GM19193 (cell line): ENCODE data around the gene HCN3.
A peak's percentile ranks its signal among the peaks of the same experiment; 100 is the strongest.

Source experiments
- POLR2A ChIP-seq: IDR thresholded peaks from 4 replicates; pipeline ENCODE4 v1.6.1; 2011; ENCODE audit not compliant: insufficient read depth, insufficient read length; ENCODE audit errors: extremely low read depth

Gene HCN3

DNA sequence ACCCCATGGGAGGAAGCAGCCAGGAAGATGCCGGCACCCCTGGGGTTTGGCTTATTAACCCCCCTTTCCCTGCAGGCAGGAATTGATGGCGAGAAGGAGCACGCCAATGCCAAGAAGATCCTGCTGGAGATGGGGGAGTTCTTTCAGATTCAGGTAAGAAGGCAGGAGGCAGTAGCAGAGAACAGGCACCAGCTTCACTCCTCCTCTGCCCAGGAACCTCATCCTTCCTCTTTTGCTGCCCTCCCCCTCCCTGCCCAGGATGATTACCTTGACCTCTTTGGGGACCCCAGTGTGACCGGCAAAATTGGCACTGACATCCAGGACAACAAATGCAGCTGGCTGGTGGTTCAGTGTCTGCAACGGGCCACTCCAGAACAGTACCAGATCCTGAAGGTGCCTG lies 42.3 kb downstream of the HCN3 start:
- peak; percentile 35 for TF ChIP-seq POLR2A

DNA sequence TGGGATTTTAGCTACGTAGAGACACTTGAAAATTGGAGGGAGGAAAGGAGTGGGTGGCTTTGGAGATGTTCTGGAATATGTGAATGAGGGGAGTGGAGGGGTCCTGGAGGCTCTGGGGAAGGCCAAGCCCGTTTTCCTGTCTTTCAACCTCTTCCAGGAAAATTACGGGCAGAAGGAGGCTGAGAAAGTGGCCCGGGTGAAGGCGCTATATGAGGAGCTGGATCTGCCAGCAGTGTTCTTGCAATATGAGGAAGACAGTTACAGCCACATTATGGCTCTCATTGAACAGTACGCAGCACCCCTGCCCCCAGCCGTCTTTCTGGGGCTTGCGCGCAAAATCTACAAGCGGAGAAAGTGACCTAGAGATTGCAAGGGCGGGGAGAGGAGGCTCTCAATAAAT lies 43.0 kb downstream of the HCN3 start:
- TF ChIP-seq POLR2A: no peak

DNA sequence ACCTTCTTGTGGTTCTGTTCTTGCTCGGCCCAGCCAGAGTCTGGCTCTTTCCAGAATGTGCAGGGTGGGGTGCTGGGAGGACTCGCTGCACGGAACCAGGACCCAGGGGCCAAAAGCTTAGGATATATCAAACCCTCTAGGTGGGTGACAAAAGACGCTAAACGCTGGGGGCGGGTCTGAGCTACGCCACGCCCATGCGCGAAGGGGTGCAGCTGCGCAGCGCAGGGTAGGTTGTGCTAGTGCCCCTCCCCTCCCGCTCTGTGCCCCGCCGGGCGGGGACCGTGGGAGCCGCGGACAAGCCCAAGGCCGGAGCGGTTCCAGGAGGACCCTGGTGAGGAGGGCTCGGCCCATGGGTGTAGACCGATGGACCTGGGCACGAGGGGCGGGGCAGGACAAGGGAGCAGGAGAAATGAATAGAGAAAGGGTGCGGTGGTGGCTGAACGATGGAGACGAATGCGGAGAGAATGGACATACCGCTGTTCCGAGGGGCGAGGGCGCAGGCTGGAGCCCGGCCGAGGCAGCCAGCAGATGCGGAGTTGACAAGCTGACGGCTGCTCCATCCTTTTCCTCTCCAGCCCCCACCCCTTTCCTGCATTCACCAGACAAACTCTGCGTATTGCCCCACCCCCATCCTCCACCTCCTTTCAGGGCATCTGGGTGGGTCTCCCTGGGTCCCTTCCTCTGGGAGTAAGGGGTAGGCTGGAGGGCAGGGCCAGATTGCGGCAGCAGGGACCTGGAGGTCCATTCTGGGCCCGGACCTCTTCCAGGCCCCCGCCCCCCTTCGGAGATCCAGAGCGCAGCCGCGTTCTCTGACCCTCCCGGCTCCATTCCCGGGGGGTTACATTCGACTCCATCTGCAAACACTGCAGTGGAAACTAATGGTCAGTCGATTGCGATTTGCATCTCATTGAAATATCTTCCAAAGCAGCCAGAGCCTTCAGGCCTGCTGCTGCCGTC lies 43.7 kb downstream of the HCN3 start, which contains the start of gene RUSC1:
TSS of gene RUSC1 (plus strand) at position 234 of the 957 bp plus-strand sequence. CDS start 880 bp downstream, outside the sequence.
- peak; percentile 51 for TF ChIP-seq POLR2A

DNA sequence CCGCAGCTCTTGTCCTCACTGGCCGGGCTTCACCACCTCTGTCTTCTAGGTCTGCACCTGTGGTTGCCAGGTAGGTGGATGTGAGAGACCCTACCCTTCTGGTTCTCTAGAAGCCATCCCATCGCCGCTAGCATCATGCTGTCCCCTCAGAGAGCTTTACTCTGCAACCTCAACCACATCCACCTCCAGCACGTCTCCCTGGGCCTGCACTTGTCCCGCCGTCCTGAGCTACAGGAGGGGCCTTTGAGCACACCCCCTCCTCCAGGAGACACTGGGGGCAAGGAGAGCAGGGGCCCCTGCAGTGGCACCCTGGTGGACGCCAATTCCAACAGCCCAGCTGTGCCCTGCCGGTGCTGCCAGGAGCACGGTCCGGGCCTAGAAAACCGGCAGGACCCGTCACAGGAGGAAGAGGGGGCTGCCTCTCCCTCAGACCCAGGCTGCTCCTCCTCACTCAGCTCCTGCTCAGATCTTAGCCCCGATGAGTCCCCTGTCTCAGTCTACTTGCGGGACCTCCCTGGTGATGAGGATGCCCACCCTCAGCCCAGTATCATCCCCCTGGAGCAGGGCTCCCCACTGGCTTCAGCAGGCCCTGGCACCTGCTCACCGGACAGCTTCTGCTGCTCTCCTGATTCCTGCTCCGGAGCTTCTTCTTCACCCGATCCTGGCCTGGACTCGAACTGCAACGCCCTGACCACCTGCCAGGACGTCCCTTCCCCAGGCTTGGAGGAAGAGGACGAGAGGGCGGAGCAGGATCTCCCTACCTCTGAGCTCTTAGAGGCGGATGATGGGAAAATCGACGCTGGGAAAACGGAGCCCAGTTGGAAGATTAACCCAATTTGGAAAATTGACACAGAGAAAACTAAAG lies 44.6 kb downstream of the HCN3 start:
- no peak for TF ChIP-seq POLR2A

DNA sequence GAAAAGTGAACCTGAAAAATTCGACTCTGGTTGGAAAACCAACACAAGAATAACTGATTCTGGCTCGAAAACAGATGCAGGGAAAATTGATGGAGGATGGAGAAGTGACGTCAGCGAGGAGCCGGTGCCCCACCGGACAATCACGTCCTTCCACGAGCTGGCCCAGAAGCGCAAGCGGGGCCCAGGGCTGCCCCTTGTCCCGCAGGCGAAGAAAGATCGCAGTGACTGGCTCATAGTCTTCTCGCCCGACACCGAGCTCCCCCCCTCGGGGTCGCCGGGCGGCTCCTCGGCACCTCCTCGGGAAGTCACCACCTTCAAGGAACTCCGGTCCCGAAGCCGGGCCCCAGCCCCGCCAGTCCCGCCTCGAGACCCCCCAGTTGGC lies 45.3 kb downstream of the HCN3 start:
- no peak for TF ChIP-seq POLR2A

DNA sequence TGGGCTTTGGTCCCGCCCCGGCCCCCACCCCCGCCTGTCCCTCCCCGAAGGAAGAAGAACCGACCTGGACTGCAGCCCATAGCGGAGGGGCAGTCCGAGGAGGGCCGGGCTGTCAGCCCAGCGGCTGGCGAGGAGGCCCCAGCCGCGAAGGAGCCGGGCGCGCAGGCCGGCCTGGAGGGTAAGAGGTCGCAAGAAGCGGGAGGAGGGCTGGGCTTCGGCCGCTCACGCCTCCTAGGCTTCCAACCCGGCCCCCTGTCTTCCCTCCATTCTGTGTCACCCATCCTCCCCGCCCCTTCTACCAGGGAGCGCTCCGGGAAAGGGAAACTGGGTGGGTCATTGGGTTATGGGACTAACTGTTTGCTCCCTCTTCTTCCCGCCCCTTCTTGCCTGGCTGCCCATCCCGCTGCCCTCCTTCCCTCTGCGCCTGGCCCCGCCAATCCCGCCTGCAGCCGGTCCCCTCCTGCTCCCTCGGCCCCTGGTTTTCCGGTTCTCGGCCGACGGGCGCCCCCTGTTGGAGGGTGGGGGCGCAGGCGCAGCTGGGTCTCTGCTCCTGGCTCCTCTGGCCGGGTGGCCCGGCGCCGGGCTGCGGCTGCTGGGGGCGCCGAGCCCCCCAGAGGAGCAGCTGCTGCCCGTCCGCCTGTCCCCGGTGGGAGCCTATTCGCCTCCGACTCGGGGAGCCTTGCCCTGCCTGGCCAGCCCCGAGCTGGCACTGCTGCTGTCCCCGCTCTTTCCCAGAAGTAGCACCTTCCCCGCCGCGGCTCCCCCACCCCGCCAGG lies 45.9 kb downstream of the HCN3 start:
- TF ChIP-seq POLR2A: peak; percentile 11

DNA sequence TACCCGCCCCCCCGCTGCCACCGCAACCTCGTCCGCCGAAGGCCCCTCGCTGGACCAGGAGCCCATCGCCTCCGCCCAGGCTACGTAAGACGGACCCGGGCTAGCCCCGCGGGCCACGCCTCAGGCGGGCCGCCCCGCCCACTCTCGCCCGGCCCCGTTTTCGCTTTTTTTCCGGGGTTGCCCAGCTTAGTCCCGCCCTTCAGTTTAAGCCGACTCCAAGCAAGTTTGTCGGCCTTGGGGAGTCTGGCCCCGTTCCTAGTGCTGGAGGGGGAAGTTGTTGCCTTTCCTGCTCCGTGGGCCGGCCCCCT lies 46.4 kb downstream of the HCN3 start:
- TF ChIP-seq POLR2A: peak; percentile 11

DNA sequence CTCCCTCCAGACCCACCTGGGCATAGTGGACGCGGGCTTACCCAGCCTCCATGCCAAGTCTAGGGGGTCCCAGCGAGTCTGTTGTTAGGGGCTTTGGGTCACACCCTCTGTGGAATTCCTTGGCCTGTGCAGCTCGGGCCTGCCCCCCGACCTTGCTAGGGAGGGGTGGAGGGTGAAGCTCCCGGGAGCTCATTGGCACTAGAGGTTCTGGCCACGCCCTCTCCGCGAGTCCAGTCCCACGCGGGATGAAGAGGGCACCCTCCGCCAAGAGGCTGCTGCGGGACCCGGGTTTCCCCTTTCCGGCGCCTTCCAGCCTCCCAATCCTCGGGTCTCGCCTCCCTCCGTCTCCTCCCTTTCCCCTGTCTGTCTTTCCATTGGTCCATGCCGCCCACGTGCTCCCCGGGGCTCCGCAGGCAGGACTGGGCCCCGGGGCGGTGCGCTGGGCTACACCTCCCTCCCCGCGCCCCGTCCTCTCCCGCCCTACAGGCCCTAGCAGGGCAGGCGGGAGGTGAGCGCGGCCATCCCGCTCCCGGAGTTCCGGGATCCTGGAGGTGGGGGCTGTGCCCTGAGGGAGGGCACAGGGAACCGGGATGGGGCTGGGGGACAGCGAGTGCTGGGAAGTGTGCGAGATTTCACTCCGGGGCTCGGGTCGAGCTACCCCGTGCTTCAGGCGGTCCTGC lies 46.9 kb downstream of the HCN3 start:
- peak; percentile 58 for TF ChIP-seq POLR2A

DNA sequence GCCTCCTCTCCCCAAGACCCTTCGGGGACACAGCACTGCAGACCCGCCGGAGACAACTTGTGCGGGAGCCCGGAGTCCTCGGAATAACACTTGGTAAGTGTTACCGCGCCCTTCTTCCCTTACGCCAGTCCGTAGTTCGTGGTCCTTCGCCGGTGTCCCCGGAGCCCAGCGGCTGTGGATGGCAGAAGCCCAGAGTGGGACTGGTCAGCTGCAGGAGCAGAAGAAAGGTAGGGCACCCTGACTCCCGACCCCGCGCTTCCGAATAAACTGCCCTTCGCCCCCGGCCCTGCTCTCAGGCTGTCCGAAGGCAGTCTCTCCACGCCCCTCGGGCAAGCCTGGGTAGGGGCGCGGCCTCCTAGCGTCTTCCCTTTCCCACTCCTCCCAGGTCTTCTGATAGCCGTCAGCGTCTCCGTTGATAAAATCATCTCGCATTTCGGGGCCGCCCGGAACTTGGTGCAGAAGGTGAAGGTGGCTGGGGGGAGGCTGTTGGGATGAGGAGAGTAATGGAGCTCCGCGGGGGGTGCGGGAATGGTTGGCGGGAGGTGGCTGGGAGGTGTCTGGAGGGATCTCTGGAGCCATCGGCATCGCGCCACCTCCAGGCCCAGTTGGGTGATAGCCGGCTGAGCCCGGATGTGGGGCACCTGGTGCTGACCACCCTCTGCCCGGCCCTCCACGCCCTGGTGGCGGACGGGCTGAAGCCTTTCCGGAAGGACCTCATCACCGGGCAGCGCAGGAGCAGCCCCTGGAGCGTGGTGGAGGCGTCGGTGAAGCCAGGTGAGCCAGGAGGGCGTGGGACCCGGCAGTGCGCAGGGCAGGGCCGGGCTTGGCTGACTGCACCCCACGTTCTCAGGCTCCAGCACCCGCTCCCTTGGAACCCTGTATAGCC lies 47.7 kb downstream of the HCN3 start:
- no peak for TF ChIP-seq POLR2A

DNA sequence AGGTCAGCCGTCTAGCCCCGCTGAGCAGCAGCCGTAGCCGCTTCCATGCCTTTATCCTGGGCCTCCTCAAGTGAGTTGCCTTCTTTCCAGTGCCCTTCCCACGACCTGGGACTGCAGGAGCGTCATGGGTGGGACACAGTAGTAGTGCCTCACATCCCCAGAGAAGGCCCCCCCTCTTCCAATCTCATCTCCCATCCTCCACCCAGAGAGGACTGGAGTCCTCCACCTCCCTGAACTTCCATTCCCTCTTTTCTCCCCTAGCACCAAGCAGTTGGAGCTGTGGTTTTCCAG lies 48.3 kb downstream of the HCN3 start:
- TF ChIP-seq POLR2A: no peak

DNA sequence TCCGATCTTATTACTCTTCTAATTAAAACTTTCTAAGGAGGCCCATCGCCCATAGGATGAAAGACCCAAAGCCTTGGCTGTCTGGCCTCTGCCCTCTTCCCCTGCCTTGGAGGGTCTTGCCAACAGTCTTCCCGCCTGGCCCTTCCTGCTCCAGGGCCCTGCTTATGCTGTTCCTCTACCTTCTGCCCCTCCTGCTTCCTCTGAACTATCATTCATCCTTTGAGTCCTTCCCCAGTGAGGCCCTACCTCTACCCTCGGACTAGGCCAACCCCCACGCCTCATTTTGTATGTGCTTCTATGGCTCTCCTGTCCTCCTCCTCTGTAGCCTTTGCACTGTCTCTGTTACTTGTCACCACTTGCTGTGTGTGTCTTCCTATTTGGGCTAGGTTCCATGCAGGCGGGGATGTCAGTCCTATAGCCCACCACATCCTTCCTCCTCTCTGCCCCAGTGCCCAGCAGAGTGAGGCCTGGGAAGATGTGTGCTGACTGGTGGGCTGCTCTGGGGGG lies 48.8 kb downstream of the HCN3 start:
- TF ChIP-seq POLR2A: no peak

DNA sequence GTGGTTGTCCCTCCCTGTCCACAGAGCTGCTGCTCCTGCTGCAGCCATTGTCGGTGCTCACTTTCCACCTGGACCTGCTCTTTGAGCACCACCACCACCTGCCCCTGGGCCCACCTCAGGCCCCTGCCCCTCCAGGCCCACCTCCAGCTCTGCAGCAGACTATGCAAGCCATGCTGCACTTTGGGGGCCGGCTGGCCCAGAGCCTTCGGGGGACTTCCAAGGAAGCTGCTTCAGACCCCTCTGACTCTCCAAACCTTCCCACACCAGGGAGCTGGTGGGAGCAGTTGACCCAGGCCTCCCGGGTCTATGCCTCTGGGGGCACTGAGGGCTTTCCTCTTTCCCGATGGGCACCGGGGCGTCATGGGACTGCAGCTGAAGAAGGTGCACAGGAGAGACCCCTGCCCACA lies 49.4 kb downstream of the HCN3 start:
- no peak for TF ChIP-seq POLR2A

DNA sequence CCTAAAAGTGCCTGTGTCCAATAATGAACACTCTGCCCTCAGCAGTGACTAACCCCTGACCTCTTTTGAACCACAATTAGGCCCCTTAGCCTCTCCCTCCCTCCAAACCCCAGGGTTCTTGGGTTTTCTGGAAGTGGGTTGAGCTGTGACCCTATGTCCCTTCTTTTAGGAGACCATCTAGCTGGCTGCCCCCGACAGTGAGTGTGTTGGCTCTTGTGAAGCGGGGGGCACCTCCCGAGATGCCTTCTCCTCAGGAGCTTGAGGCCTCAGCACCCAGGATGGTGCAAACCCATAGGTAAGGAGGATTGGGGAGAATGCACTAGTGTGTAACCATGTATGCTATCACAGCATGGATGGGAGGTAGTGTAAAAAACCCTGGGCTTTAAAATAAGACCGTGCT lies 50.7 kb downstream of the HCN3 start:
- TF ChIP-seq POLR2A: no peak
